Liver (tissue), 9 donors: ENCODE measurements around the gene APOBEC2. TPM values are rescaled to one million over a fixed set of nuclear protein-coding genes. Genes with fewer than 3 reads are reported as not detected.
A peak's percentile ranks its signal among the peaks of the same experiment; 100 is the strongest.

ENCODE experiments used
- DNase-seq: peaks from one replicate; pipeline ENCODE4 v3.0.0-alpha.2; 2017; ENCODE audit warnings: low spot score
- H3K27ac ChIP-seq, 2 donors: one replicate each; pipeline ENCODE4 v1.7.0; 2013; ENCODE audit warnings: inconsistent platforms in 2 of 2, low read length in 2 of 2, control low read depth in 1 of 2, low read depth in 1 of 2, mild to moderate bottlenecking in 1 of 2
- H3K27me3 ChIP-seq, 4 donors: one replicate each; pipeline versions ENCODE4 v1.6.1 to v1.7.0; 2013; ENCODE audit warnings: low read length in 3 of 4, inconsistent platforms in 1 of 4, mild to moderate bottlenecking in 1 of 4, moderate library complexity in 1 of 4; ENCODE audit not compliant: control insufficient read depth in 4 of 4, insufficient read depth in 4 of 4
- H3K36me3 ChIP-seq, 4 donors: one replicate each; pipeline versions ENCODE4 v1.6.1 to v1.7.0; 2013; ENCODE audit warnings: low read length in 3 of 4, mild to moderate bottlenecking in 3 of 4, low read depth in 1 of 4, moderate library complexity in 1 of 4; ENCODE audit not compliant: control insufficient read depth in 4 of 4, insufficient read depth in 3 of 4
- H3K4me1 ChIP-seq, 4 donors: one replicate each; pipeline versions ENCODE4 v1.6.1 to v1.7.0; 2013; ENCODE audit warnings: low read length in 3 of 4, mild to moderate bottlenecking in 3 of 4, moderate library complexity in 1 of 4; ENCODE audit not compliant: control insufficient read depth in 4 of 4, insufficient read depth in 4 of 4
- H3K4me3 ChIP-seq, 3 donors: one replicate each; pipeline versions ENCODE4 v1.6.1 to v1.7.0; 2013; ENCODE audit warnings: low read length in 3 of 3, control low read depth in 1 of 3, low read depth in 1 of 3, mild to moderate bottlenecking in 1 of 3
- H3K9ac ChIP-seq, 2 donors: one replicate each; pipeline ENCODE4 v1.7.0; 2013; ENCODE audit warnings: low read length in 2 of 2, mild to moderate bottlenecking in 2 of 2, moderate library complexity in 2 of 2, control low read depth in 1 of 2, low read depth in 1 of 2
- H3K9me3 ChIP-seq, 4 donors: one replicate each; pipeline versions ENCODE4 v1.6.1 to v1.7.0; 2013; ENCODE audit warnings: low read length in 3 of 4; ENCODE audit not compliant: control insufficient read depth in 4 of 4
- EGR1 ChIP-seq, 2 donors: IDR thresholded peaks; 2 replicates each; pipeline ENCODE4 v1.6.1; 2016 to 2018; ENCODE audit warnings: antibody characterized with exemption in 2 of 2, low read depth in 2 of 2
- FOXA1 ChIP-seq: IDR thresholded peaks from 2 replicates; pipeline ENCODE4 v1.6.1; 2016; ENCODE audit warnings: antibody characterized with exemption
- FOXA2 ChIP-seq: IDR thresholded peaks from 2 replicates; pipeline ENCODE4 v1.6.1; 2016; ENCODE audit warnings: antibody characterized with exemption
- GABPA ChIP-seq, 2 donors: IDR thresholded peaks in 1 of 2; conservative IDR thresholded peaks in 1 of 2; 2 replicates each; pipeline ENCODE4 v1.6.1; 2016; ENCODE audit warnings: antibody characterized with exemption in 2 of 2, mild to moderate bottlenecking in 1 of 2, moderate library complexity in 1 of 2
- HNF4A ChIP-seq, 2 donors: conservative IDR thresholded peaks; 2 replicates each; pipeline ENCODE4 v1.6.1; 2016; ENCODE audit warnings: antibody characterized with exemption in 2 of 2, mild to moderate bottlenecking in 2 of 2
- HNF4G ChIP-seq: IDR thresholded peaks from 2 replicates; pipeline ENCODE4 v1.6.1; 2016; ENCODE audit warnings: antibody characterized with exemption
- JUND ChIP-seq, 2 donors: IDR thresholded peaks; 2 replicates each; pipeline ENCODE4 v1.6.1; 2016; ENCODE audit warnings: antibody characterized with exemption in 2 of 2
- MAX ChIP-seq: IDR thresholded peaks from 2 replicates; pipeline ENCODE4 v1.6.1; 2016; ENCODE audit warnings: antibody characterized with exemption
- RAD21 ChIP-seq, 2 donors: IDR thresholded peaks; 2 replicates each; pipeline ENCODE4 v1.6.1; 2016; ENCODE audit warnings: antibody characterized with exemption in 2 of 2, mild to moderate bottlenecking in 2 of 2
- RXRA ChIP-seq, 2 donors: IDR thresholded peaks; 2 replicates each; pipeline ENCODE4 v1.6.1; 2017 to 2018; ENCODE audit warnings: antibody characterized with exemption in 2 of 2, mild to moderate bottlenecking in 1 of 2
- SP1 ChIP-seq: IDR thresholded peaks from 2 replicates; pipeline ENCODE4 v1.6.1; 2018; ENCODE audit warnings: antibody characterized with exemption, mild to moderate bottlenecking
- YY1 ChIP-seq: IDR thresholded peaks from 2 replicates; pipeline ENCODE4 v1.6.1; 2016; ENCODE audit warnings: antibody characterized with exemption, mild to moderate bottlenecking
- WGBS: extraction: QIAGEN DNeasy Blood & Tissue Kit; methylation state at CpG from one replicate; pipeline ENCODE4 v1.1.7; 2013; 5-methylcytosine and 5-hydroxymethylcytosine counted together
- polyA plus RNA-seq, 2 donors: library from polyadenylated mRNA; stranded (reverse) in 1 of 2; unstranded in 1 of 2; fragments of 200-250 nt in 1 of 2; fragments of >200 nt in 1 of 2; fragmentation: Nextera tagmentation in 1 of 2; extraction: Ambion mirVana in 1 of 2; gene quantifications; one replicate each; pipeline versions ENCODE4 v1.2.1 to v1.2.3, GENCODE V29; 2013 to 2015
- total RNA-seq, 2 donors: library from RNA; depleted of rRNA; stranded (reverse); fragments of >200 nt; gene quantifications; one replicate each; pipeline ENCODE4 v1.2.3, GENCODE V29; 2014
- TF ChIP-seq, protein P1 (sequence below): IDR thresholded peaks from 2 replicates; pipeline ENCODE4 v1.6.1; 2016; ENCODE audit warnings: antibody characterized with exemption
- TF ChIP-seq, protein P2 (sequence below): IDR thresholded peaks from 2 replicates; pipeline ENCODE4 v1.6.1; 2016; ENCODE audit warnings: antibody characterized with exemption
- TF ChIP-seq, protein P3 (sequence below): IDR thresholded peaks from 2 replicates; pipeline ENCODE4 v1.6.1; 2016; ENCODE audit warnings: antibody characterized with exemption, mild to moderate bottlenecking
- donor health status: healthy.
- donor health status: healthy.
- donor health status: healthy.
- donor health status: healthy.
- donor health status: healthy.

Gene APOBEC2
- total and polyA plus RNA-seq, 4 donors = 1.6 to 2.3 TPM; not detected in 2

DNA sequence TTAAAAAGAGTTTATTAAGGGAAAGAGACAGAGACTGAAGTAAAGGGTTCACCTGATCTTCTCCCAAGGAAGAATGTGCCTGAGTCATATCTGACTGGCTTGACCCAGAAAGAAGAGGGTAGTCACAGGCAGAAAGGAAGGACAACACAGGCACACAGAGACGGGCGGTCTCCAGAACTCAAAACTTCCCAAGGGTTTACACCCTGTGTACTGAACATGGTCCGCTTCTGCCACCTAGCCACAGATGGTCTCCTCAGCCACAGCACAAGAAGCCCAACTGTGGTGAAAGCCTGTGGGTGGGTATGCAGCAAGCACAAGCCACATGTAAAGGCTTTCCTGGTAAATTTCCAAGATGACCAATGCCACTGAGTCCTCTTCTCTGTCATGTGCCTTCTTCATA, 31.2 kb upstream of the APOBEC2 start:
- no peak for DNase-seq
- H3K27ac ChIP-seq = no peak overlapping the region

DNA sequence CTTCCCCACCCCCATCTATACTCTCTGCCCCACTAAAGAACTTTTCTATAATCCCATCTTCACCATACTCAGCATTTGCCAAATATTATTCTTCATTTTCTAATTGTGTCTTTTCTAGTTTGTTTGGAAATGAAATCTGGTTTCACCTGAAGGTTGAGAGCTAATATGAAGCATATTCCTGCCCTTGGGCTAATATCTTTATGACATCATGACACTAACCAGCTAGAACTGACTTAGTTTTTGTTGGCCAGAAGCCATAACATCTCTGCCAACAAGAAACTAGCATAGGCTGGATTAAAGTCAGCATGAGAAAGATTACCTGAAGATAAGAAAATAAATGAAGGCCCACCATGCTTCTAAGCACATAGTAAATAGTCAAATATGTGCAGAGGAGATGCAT, 30.7 kb upstream of the APOBEC2 start:
- no peak overlapping the region for H3K27ac ChIP-seq
- DNase-seq = no peak

More for the DNA sequence above, 31.2 kb upstream of the APOBEC2 start:
- H3K4me1 ChIP-seq = peaks cover 0 to 3% (median 1%) of the 10 kb centered on the region in 4 donors
- no peak overlapping the region for H3K9ac ChIP-seq
- H3K9me3 ChIP-seq = no peaks in the 10 kb centered on the region
- 93% methylated on average over 3 of the region's 3 CpGs for WGBS
- H3K36me3 ChIP-seq = peaks cover 0 to 3% (median 0%) of the 10 kb centered on the region in 4 donors
- TF ChIP-seq RAD21 (IDR thresholded peaks at IDR 0.05) (peak; percentile 23 to 48), EGR1 (IDR thresholded peaks at IDR 0.05; ENCODE audit: low read depth in 2 of 2) (no peak)
- no peak overlapping the region for H3K4me3 ChIP-seq
- H3K27me3 ChIP-seq = no peaks in the 10 kb centered on the region

DNA sequence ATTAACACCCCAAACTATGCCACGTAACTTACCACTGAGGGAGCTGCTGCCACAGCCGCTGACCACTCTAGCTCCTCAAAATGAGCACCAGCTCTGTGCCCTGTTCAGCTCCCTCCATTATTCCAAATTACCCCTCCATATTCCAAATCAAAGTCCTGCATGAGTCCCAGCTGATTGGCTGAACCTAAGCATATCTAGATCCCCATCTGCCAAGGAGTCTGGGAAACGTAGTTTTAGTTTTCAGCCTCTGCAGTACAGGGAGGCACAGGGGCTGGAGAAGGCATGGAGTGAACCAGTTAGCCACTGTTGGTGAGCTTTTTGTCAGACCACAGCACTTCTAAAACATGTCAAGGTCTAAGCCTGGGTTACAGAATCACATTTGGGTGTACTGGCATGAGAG, 29.9 kb upstream of the APOBEC2 start:
- Histone ChIP-seq H3K36me3 (peaks cover 0 to 3% (median 1%) of the 10 kb centered on the region in 4 donors), H3K4me1 (peaks cover 0 to 6% (median 4%) of the 10 kb centered on the region in 4 donors), H3K9ac (no peak overlapping the region), H3K27me3 (no peaks in the 10 kb centered on the region), H3K9me3 (no peaks in the 10 kb centered on the region), H3K4me3 (no peak overlapping the region), H3K27ac (no peak overlapping the region)
- TF ChIP-seq FOXA2 = no peak
- TF ChIP-seq, protein P1, sequence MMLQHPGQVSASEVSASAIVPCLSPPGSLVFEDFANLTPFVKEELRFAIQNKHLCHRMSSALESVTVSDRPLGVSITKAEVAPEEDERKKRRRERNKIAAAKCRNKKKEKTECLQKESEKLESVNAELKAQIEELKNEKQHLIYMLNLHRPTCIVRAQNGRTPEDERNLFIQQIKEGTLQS = no peak
- TF ChIP-seq, protein P2, sequence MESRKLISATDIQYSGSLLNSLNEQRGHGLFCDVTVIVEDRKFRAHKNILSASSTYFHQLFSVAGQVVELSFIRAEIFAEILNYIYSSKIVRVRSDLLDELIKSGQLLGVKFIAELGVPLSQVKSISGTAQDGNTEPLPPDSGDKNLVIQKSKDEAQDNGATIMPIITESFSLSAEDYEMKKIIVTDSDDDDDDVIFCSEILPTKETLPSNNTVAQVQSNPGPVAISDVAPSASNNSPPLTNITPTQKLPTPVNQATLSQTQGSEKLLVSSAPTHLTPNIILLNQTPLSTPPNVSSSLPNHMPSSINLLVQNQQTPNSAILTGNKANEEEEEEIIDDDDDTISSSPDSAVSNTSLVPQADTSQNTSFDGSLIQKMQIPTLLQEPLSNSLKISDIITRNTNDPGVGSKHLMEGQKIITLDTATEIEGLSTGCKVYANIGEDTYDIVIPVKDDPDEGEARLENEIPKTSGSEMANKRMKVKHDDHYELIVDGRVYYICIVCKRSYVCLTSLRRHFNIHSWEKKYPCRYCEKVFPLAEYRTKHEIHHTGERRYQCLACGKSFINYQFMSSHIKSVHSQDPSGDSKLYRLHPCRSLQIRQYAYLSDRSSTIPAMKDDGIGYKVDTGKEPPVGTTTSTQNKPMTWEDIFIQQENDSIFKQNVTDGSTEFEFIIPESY = no peak
- no peak for TF ChIP-seq HNF4A (conservative IDR thresholded peaks at IDR 0.05)
- no peak for TF ChIP-seq FOXA1
- TF ChIP-seq MAX = no peak
- no peak for DNase-seq
- 96% methylated on average over 3 of the region's 3 CpGs for WGBS

More for the DNA sequence above, 30.7 kb upstream of the APOBEC2 start:
- H3K36me3 ChIP-seq = peaks cover 0 to 3% (median under 1%) of the 10 kb centered on the region in 4 donors
- TF ChIP-seq FOXA2 (no peak), RXRA (IDR thresholded peaks at IDR 0.05) (no peak), JUND (IDR thresholded peaks at IDR 0.05) (no peak), HNF4G (no peak), MAX (no peak), GABPA (IDR thresholded peaks at IDR 0.05 in 1 of 2, conservative IDR thresholded peaks at IDR 0.05 in 1 of 2) (no peak), SP1 (no peak), EGR1 (IDR thresholded peaks at IDR 0.05; ENCODE audit: low read depth in 2 of 2) (no peak), YY1 (no peak), RAD21 (IDR thresholded peaks at IDR 0.05) (no peak)
- TF ChIP-seq, protein P3, sequence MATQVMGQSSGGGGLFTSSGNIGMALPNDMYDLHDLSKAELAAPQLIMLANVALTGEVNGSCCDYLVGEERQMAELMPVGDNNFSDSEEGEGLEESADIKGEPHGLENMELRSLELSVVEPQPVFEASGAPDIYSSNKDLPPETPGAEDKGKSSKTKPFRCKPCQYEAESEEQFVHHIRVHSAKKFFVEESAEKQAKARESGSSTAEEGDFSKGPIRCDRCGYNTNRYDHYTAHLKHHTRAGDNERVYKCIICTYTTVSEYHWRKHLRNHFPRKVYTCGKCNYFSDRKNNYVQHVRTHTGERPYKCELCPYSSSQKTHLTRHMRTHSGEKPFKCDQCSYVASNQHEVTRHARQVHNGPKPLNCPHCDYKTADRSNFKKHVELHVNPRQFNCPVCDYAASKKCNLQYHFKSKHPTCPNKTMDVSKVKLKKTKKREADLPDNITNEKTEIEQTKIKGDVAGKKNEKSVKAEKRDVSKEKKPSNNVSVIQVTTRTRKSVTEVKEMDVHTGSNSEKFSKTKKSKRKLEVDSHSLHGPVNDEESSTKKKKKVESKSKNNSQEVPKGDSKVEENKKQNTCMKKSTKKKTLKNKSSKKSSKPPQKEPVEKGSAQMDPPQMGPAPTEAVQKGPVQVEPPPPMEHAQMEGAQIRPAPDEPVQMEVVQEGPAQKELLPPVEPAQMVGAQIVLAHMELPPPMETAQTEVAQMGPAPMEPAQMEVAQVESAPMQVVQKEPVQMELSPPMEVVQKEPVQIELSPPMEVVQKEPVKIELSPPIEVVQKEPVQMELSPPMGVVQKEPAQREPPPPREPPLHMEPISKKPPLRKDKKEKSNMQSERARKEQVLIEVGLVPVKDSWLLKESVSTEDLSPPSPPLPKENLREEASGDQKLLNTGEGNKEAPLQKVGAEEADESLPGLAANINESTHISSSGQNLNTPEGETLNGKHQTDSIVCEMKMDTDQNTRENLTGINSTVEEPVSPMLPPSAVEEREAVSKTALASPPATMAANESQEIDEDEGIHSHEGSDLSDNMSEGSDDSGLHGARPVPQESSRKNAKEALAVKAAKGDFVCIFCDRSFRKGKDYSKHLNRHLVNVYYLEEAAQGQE = no peak
- H3K4me1 ChIP-seq = peaks cover 0 to 3% (median 1%) of the 10 kb centered on the region in 4 donors
- H3K9me3 ChIP-seq = no peaks in the 10 kb centered on the region
- no peak overlapping the region for H3K9ac ChIP-seq
- no peaks in the 10 kb centered on the region for H3K27me3 ChIP-seq
- H3K4me3 ChIP-seq = no peak overlapping the region
